Testis (tissue), 2 donors: ENCODE measurements around the gene INO80B.

Experiments
- POLR2A ChIP-seq: fragments of 450-650 bp; IDR thresholded peaks from one replicate; pipeline ENCODE4 v1.6.1; 2017; ENCODE audit warnings: antibody characterized with exemption, mild to moderate bottlenecking, moderate library complexity
- TF ChIP-seq, protein P1 (sequence below), 3 experiments: fragments of 450-650 bp in 2 of 3; fragments of 200-600 bp in 1 of 3; sonication (generic) in 1 of 3; IDR thresholded peaks; one replicate each; pipeline ENCODE4 v1.5.1; 2016 to 2019; ENCODE audit warnings: antibody characterized with exemption in 3 of 3, mild to moderate bottlenecking in 2 of 3, moderate library complexity in 1 of 3

DNA sequence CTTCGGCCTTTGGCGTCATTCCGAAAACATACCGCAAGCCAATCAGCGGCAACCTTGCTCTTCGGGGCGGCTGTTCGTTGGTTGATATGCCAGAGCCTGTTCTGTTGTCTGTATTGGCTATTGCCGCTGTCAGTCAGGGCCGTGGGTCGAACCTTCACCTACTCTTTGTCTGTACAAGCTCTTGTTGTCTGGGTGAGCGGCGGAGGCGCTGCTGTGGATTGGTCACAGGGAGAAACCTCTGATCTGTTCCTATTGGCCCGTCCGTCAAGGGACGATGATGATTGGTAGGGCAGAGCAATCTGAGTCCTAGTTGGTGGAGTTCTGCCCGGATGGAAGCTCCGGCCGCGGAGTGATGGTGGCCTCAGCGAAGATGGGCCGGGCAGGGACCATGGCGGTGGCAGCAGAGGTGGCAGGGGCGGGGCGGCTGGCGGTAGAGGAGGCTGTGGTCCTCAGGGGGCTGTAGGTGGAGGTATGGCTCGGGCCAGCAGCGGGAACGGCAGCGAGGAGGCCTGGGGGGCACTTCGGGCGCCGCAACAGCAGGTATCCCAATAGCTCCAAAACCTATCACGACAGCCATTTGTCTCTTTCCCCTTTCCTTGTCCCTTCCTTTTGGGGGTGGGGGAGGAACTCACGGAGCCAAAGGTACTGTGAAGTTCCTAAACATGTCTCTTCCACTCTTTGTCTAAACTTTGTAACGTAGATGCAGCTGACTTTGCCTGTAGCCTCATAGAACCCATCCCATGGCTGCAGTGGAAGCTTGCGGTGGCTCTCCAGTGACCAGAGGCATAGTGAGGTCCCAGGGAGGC lies 3.4 kb downstream of the INO80B start, which contains the start of gene WBP1:
- TF ChIP-seq POLR2A: no peak
- TF ChIP-seq, protein P1, sequence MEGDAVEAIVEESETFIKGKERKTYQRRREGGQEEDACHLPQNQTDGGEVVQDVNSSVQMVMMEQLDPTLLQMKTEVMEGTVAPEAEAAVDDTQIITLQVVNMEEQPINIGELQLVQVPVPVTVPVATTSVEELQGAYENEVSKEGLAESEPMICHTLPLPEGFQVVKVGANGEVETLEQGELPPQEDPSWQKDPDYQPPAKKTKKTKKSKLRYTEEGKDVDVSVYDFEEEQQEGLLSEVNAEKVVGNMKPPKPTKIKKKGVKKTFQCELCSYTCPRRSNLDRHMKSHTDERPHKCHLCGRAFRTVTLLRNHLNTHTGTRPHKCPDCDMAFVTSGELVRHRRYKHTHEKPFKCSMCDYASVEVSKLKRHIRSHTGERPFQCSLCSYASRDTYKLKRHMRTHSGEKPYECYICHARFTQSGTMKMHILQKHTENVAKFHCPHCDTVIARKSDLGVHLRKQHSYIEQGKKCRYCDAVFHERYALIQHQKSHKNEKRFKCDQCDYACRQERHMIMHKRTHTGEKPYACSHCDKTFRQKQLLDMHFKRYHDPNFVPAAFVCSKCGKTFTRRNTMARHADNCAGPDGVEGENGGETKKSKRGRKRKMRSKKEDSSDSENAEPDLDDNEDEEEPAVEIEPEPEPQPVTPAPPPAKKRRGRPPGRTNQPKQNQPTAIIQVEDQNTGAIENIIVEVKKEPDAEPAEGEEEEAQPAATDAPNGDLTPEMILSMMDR (IDR thresholded peaks at IDR 0.05): no peak
